Suppressor macrophage (primary cell): ENCODE data around the gene IFIH1.

Source experiments
- DNase-seq, 4 experiments: peaks; one replicate each; pipeline ENCODE4 v3.0.0-alpha.2; 2020 to 2022
- total RNA-seq, 17 experiments: gene quantifications; one replicate each; lab custom pipeline; 2026; ENCODE audit warnings: mixed read lengths in 6 of 17, inconsistent platforms in 3 of 17; lab: John Stamatoyannopoulos, UW

IFIH1 gene
- total RNA-seq: 31.5 to 1,143 (median 47.1) reads per million in 17 experiments

DNA sequence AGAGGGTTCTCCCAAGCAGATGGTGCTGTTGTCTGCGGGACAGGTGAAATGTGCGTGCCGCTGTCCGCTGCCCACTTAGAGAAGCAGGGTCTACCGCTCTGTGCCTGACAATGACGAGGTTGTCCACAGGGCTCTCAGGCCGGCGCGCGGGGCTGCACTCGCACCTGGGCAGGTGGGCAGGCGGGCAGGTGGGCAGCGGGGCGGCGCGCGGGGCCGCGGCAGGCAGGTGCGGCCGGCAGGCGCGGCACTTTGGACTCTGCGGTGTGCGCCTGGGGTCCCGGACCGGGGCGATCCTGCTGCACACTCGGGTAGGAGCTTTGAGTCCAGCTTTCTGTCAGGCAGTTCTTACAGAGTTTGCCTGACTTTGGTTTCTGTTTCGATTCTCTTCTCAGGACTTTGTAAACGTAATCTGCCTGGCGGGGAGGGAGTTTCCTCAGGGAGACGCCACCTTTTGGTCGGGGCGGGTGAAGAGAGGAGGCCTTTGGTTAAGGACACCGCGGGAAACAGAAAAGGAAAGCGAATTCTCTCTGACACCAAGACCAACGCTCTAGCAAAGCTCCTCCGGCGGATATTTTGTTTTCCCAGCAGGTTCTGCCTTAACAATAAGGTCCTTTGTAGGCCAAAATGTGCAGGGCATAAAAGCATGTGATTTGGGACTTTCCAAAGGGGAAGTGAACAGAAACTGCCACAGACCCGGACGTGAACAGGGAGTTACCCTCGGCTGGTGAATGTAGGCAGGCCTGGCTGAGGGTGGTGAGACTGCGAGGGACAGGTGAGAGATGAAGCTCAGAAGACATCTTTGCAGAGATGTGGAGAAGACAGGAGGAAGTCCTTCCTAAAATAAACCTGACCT, at the start of gene IFIH1:
TSS of gene IFIH1 (minus strand) at position 357 of the 853 bp plus-strand sequence. CDS start 377 bp downstream, outside the sequence.
- peak; percentile 86 to 94 (median 92) for DNase-seq

DNA sequence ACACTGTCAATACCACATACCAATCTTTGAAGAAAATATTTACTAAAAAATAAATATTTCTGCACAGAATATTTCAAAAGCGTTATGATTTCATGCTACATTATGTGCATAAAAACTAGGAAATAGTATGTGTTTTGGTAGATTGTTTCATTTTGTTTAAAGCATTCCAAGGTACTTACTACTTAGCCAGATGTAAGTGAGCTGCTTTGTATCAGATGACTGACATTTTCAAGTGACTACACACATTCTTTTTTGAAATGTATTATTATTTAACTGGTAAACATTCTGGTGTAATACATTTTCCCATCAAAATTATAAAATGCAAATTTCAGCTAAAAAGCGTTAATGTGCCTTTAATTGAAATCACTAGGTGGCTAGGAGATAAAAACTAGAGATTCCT, 46.9 kb upstream of the IFIH1 start:
- DNase-seq: no peak

DNA sequence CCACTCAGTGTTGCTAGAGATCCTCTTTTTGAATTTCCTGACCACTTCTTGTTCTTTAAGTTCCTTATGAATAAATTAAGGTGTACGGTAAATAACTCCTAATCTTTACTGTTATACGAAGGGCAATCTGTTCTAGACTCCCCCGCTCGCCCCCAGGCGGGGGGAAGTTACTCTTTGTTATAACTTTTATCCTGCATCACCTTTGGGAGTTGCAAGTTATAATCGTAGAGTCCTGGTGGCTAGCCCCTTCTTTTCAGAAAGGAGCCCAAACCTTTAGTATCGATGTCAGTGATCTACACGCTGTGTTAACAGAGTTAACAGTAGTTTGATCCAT, 26.1 kb upstream of the IFIH1 start:
- peak in 2 of 4 experiments; percentile 72 to 89 for DNase-seq

DNA sequence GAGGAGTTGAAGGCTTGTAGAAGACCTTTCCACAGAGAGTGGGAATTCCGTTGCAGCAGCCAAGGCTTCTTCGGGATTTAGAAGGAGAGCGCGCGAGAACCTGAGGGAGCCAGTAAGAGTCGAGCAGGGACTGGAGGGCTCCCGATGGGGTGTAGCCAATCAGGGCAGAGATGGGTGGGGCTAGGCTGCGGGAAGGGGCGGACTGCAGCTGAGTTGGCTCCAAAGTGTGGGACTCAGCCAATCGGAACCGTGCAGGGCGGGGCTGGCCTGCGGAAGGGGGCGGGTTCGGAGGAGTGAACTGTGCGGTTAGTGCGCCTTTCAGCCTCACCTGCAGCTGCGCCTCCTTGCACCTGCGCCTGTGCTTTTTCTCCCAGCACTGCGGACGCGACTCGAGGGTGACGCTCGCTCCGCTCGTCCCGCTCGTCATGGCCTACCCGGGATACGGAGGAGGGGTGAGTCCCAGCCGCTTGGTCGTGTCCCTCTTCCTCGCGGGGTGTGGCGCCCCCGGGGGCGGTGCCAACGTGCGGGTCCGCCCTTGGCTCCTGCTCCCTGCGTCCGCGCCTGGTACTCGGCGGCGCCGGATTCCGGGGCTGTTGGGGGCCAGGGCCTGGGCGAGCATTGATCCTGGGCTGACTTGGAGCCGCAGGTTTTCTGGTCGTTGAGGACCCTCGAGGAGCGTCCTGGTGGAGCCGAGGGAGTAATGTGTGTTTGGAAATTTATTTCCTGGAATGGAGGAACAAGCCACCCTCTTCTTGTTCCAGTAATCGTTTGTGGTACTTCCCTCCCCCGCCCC, 25.5 kb upstream of the IFIH1 start, which contains the start of gene GCA:
TSS of gene GCA (plus strand) at position 309 of the 793 bp plus-strand sequence. CDS start at position 426, 117 bp downstream.
- peak; percentile 95 to 98 (median 98) for DNase-seq

DNA sequence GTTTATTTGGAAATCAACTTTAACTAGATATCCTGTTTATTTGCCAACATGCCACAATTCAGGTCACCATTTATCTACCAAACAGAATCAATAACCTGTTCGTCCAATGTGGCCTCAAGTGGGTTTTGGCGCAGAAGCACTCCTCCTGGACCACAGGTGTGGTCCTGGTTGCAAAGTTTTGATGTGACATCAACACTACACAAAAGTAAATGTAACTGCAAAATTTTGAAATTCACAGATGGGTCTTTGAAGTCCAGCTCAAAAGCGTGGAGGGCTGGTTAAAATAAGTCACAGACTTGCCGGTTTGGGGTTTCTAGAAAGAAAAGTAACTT, 25.0 kb upstream of the IFIH1 start:
- no peak for DNase-seq

DNA sequence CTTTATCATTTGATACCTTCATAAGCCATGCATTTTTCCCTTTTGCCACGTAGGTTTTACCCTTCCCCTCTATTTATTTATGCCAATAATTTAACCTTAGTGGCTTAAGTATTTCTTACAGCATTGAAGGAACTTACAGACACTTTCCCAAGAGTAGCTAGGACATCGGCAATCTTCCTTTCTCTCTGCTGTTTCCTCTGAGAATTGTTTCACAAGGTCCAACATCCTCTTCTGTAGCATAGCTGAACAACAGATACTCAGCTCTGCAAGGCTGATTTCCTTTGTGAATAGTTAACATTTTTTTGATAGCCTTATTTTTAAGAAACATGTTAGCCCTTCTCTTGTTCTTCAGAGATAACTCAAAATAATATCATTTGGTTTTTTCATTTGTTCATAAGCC, 24.4 kb upstream of the IFIH1 start:
- peak; percentile 44 to 79 (median 64) for DNase-seq

DNA sequence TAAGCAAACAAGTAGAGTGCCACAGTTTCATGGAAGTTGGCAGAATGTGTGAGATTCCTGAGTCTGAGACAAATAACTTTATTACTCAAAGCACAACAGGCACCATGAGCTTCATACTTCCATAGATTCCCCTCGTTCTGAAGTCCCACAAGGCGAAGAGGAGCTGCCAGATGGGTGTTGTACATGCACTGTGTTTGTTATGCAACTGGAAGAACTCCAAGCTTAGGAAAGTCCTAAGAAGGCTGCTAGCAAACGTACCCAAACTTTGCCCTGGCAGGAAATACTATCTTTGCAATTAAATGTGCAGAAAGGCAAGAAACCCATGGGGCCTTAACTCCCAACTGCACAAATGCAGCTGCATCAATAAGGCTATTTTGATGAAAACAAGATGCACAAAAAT, 23.8 kb upstream of the IFIH1 start:
- no peak for DNase-seq

DNA sequence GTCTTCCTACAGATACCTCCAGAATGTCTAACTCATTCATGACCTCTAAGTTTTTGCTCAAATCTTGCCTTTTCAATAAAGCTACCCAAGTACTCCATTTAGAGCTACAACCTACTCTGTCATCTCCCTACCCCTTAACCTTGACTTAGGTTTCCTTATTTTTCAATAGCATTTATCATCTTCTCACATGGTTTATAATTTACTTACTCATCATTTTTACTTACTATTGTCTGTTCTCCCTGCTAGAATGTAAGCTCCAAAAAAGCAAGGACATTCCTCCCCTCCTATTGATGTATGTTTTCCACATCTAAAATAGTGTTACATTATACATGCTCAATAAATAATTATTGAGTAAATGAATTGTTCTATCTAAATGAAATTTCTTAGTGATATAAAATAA, 22.3 kb upstream of the IFIH1 start:
- DNase-seq: no peak

DNA sequence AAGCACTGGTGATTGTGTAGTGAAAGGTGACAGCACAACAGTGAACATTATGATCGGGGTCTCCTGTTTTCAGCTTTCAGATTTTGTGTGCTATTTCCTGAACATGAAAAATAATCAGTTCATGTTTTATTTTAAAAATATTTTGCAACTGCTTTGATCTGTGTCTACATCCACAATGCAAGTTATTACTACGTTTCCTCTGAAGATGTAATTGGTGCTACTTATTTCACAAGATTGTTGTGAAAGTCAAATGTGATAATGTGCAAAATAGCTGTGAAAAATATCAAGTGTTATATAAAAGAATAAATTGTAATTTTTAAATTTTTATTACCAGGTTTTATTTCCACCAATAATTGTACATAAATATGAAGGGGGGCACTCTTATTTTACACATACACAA, 19.4 kb upstream of the IFIH1 start:
- peak in 1 of 4 experiments; percentile 24 for DNase-seq

DNA sequence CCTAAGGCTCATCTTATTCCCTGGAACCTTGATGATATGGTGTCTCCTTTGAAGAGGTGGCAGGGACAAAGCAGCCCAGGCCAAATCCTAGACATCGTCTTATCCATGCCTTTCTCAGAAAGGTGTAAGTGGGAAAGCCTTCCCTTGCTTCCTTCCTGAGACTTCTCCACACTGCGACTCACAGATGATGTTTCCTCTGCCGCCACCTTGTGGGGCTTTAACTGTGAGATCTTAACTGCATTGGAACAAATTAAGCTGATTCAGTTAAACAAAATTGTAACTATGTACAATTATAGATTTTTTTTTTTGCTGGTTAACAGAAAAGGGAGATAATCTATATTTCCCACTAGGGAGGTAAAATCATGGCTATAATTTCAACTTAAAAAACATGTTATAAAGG, 15.5 kb upstream of the IFIH1 start:
- peak; percentile 44 to 62 (median 50) for DNase-seq

DNA sequence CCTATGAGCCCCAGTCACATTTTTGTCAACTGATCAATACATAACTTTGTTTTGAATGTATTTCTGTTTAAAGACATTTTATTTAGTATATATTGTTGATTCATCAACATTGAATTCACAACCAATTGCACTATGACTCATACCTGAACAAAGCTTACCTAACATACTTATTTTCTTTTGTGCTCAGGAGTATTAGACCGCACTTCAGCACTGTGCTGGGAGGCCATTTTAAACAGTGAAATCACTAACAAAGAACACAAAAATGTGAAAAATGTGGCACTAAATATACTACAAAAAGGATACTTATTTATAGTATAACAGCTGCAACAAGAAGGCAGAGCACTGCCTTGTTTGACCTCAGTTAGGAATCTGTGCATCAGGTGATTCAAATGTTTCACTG, 12.4 kb upstream of the IFIH1 start:
- no peak for DNase-seq

DNA sequence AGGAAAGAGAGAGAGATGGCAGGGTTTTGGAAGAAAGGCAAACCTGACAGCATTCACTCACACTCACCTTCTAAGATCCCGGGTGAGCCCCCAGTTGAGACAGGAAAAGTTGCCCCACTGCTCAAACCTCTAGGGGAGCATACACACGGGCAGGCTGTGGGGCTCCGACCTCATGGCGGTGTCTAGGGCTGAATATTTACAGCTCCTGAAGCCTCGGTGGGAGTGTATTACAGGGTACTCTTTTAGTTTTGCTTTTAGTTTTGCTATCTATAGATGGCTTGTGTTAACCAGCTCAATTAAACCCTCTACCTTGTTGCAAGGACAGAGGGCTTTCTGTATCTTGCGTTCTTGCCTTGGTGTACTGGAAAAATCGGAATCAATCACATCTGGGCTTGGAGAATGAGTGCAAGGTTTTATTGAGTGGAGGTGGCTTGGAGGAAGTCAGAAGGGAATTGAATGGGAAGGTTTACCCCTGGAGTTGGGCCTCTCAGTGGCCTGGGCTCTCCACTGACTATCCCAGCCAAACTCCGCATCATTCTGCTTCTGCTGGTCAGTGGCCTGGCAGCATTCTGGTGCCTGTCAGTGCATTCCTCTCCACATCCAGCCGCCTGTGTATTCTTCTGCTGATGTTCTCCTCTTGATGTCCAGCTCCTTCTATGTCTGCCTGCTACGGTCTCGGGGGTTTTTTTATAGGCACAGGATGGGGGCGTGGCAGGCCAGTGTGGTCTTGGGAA, 10.1 kb upstream of the IFIH1 start:
- DNase-seq: no peak

DNA sequence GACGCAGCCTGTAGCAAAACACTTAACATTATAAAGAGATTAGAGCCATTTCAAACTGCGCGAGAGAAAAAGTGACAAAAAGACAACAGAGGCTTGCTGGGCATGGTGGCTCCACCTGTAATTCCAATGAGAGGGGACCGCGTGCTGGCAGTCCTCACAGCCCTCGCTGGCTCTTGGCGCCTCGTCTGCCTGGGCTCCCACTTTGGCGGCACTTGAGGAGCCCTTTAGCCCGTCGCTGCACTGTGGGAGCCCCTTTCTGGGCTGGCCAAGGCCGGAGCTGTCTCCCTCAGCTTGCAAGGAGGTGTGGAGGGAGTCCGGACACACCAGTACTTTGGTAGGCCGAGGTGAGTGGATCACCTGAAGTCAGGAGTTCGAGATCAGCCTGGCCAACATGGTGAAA, 9.3 kb upstream of the IFIH1 start:
- no peak for DNase-seq

DNA sequence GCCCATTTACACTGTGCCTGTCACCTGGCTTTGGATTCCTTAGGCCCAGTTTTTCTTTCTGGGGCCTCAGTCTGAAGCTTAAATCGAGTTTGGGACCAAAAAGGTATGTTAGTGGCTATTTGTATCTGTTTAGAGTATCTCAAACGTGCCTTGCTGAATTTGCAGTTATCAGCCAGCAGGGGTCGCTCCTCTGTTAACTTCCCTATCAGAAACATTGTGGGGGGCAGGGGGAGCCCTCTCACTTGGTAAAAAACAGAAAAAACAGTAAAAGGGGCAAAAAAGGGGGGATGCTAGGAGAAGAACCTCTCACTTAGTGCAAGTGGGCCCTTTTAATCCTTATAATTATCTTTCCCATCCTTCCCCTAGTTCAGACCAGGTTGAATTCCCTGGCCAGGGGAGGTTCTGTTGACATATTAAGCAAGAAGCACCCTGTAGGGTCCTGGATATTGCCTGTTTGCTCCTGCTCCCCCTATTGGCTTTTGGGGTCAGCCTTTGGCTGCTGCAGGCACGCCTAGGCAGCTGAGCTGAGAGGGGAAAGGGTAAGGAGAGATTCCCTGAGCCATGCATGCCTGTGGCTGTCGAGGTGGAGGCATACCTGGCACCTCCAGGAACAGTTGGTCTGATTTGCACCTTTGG, 8.8 kb upstream of the IFIH1 start:
- DNase-seq: peak; percentile 35 to 59 (median 38)

DNA sequence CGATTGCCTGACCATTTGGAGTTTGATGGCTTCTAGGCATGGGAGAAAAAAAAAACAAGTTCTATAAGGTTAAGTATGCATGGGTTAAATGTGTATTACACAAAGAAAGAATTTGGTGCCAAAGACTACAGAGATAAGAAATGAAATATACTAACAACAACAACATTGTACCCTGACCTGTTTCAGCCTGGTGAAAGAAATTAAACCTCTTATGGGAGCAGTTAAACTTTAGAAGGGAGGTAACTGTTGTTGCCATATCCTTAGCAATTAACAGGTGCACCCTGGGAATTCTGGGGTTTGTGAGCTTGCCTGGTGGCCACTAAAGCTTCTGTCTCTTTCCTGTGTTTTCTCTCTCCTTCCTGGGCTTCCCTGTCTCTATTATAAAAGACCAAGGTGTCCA, 6.5 kb upstream of the IFIH1 start:
- no peak for DNase-seq

DNA sequence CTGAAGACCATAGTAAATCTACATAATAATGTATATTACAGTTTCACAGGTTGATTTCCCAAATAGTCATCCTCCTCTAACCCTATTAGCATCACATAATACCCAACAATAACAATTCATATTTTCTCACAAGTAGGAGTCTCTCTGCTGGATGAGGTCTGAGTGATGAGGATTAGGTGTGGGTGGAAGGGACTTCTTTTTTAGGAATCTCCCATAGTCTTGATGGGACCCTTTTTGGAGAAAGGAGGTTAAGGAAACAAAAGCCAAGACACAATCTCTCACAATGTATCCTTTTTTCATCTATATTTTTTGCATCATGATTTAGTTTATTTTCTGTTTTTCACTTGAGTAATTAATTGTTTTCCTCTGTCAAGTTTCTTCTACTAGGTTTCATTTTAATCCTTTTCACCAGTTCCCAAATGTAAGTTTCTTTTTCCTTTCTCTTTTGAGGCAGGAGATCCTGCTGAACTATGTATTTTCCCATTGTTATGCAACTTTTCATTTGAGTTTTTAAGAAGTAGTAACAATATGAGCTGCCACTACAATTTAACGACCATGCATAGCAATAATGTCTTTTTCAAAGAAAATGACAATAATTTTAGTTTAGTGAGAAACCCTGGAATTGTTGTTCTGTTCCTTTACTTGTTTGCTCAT, 2.5 kb upstream of the IFIH1 start:
- DNase-seq: peak in 1 of 4 experiments; percentile 35

DNA sequence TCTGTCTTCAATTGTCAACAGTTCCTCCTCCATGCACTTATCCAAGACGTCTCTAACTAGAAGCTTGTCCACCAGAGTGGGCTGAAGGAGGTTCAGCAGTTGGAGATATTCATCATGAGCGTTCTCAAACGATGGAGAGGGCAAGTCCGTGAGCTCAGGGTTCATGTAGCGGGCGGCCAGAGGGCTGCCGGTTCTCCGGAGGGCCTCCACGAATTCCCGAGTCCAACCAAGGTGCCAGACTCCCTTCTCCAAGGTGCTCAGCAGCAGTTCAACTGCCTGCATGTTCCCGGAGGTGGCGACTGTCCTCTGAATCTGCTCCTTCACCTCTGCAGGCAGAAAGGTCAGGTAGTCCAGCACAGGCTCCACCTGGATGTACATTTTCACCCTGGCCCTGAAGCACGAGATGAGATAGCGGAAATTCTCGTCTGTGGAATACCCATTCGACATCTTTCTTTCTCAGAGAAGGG, 590 bp downstream of the IFIH1 start:
- DNase-seq: peak; percentile 8 to 52 (median 46)

DNA sequence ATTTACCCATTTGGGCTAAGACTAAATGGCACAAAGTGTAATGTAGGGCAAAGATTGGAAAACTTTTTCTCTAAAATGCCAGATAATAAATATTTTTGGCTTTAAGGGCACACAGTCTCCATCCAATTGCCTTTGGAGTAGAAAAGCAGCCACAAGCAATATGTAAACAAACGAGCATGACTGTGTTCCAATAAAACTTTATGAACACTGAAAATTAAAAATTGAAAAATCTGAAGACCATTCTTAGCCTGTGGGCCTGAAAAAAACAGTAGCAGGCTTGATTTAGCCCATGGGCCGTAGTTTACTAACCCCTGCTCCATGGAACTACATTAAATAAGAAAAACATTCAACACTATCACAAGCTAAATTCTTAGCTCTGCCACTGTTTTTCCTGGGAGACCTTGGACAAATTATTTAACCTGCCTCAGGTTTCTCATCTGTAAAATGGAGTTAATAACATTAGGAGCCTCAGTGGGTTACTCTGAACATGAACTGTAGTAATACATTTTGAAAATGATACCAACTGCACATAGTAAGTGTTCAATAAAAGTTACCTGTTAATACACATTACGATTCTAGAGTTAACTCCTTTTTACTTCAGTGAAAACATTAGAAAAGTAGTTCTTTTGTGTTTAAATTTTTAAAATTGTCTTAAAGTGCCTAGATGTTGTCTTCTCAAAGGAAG, 1.3 kb downstream of the IFIH1 start:
- DNase-seq: peak in 1 of 4 experiments; percentile 18

DNA sequence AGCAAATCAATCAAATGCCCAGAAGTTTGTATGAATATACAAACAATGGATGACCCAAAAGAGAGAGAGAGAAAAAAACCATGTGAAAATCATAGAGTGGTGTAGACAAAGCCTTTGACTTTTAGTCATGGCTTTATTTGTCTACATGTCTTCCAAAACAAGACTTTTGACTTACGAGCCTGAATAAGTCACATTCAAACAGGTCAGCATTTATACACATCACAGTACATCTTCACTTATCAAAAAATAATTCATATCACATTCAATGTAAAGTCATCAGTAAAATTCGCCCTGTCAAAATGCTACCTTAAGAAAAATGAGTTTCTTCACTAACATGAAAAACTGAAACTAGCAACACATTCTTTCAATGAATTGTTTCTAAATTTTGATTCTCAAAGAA, 1.9 kb downstream of the IFIH1 start:
- DNase-seq: no peak

DNA sequence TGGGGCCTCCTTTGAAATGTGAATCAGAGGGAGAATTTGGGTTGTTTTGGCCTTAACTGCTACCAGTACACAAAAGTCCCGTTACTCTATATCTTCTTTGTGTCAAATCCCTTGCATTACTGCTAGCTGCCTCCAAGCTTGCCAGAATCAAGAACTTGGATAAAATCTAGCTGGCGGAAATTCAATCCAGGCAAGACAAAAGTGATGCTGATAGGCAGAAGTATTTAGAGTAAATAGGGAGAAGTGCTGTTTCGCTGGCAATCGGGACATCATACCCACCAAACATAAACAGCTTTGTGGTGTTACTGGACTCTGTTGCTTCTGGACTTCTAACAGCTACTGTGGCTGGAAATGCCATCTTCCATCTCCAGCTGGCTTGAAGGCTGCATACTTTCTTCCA, 2.5 kb downstream of the IFIH1 start:
- DNase-seq: no peak

DNA sequence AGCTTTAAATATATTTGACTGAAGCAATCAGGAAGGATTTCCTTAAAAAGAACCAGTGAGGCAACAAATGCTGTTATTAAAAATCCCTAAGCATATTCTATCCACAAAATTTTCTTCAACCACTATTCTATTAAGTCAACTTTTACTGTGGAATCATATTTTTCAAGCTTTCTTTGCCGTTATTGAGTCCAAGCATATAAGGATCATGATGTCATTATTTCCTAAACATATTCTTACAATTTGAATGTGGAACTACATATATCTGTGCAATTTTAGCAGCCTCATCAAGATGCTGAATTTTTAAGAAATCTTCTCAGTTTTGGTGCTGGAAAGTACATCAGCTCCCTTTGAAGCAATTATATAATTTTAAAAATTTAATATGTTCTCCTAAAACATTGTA, 5.6 kb downstream of the IFIH1 start:
- no peak for DNase-seq
